AG04449 (cell line): ENCODE data around the gene RAB25.

Source experiments
- CTCF ChIA-PET: fragments of 350-600 bp; formaldehyde crosslinking; extraction: SDS; loops from one replicate; lab custom pipeline; 2021; ENCODE audit warnings: antibody characterized with exemption; lab: Yijun Ruan, JAX
- POLR2A ChIA-PET: fragments of 400-600, 350-600 bp; formaldehyde crosslinking; extraction: SDS; loops from one replicate; lab custom pipeline; 2020; ENCODE audit warnings: antibody characterized with exemption, inconsistent platforms; lab: Yijun Ruan, JAX
- DNase-seq: peaks from one replicate; pipeline ENCODE4 v3.0.0-alpha.2; 2010; ENCODE audit warnings: low read depth, low spot score
- H3K4me3 ChIP-seq: 2 replicates; pipeline ENCODE4 v1.5.1; 2011; ENCODE audit warnings: low read depth, mild to moderate bottlenecking, control low read depth, low read length
- TF ChIP-seq, protein P1 (sequence below): IDR thresholded peaks from one replicate; pipeline ENCODE4 v1.5.1; 2011; ENCODE audit warnings: mild to moderate bottlenecking, moderate library complexity, low read length, control low read depth, inconsistent platforms; ENCODE audit not compliant: insufficient read depth; ENCODE audit errors: missing control alignments

Gene RAB25

GRCh38 chr1:156042828-156043227 is 18.1 kb upstream of the RAB25 start:
- POLR2A ChIA-PET, result no interaction called here
- TF ChIP-seq, protein P1, sequence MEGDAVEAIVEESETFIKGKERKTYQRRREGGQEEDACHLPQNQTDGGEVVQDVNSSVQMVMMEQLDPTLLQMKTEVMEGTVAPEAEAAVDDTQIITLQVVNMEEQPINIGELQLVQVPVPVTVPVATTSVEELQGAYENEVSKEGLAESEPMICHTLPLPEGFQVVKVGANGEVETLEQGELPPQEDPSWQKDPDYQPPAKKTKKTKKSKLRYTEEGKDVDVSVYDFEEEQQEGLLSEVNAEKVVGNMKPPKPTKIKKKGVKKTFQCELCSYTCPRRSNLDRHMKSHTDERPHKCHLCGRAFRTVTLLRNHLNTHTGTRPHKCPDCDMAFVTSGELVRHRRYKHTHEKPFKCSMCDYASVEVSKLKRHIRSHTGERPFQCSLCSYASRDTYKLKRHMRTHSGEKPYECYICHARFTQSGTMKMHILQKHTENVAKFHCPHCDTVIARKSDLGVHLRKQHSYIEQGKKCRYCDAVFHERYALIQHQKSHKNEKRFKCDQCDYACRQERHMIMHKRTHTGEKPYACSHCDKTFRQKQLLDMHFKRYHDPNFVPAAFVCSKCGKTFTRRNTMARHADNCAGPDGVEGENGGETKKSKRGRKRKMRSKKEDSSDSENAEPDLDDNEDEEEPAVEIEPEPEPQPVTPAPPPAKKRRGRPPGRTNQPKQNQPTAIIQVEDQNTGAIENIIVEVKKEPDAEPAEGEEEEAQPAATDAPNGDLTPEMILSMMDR, result no peak
- H3K4me3 ChIP-seq, result no peak overlapping the region
- no peak for DNase-seq
- CTCF ChIA-PET, result interaction anchor here (0.9 kb wide), 1 partner anchor 17 kb away, joined by 3 read pairs; no protein-coding TSS in a partner anchor

DNA sequence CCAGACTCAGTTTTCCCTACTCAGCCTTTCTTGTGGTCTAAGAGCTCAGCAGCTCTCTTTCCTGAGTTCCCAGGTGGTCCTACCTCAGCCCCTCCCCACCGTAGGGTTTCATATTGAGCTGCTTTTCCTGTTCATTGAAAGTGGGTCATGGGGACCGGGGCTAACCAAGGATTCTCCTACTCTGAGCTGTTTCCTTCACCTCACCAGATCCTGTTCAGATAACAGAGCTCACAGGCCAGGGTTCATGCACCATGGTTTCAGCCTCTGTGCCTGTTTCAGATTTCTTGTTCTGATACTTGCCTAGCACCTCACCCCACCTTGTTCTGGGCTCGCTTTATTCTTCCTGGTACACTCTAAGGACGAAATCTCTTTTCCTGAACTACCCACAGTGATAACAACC is 15.9 kb upstream of the RAB25 start:
- ChIA-PET CTCF (interaction anchor here (0.9 kb wide), 1 partner anchor 11 kb away, joined by 3 read pairs; no protein-coding TSS in a partner anchor), POLR2A (interaction anchor here (0.8 kb wide), 1 partner anchor 16 kb away, joined by 3 read pairs; no protein-coding TSS in a partner anchor)
- no peak overlapping the region for H3K4me3 ChIP-seq
- TF ChIP-seq, protein P1, result no peak
- DNase-seq, result no peak

GRCh38 chr1:156048663-156049258 is 12.2 kb upstream of the RAB25 start:
- ChIA-PET POLR2A (no interaction called here), CTCF (interaction anchor here (1.2 to 1.8 kb wide), 2 partner anchors 17 to 28 kb away, joined by 4 read pairs; partner anchors contain the start of gene SSR2)
- DNase-seq, result no peak
- TF ChIP-seq, protein P1, result no peak
- H3K4me3 ChIP-seq, result no peak overlapping the region

GRCh38 chr1:156050376-156050775 is 10.6 kb upstream of the RAB25 start:
- TF ChIP-seq, protein P1, result no peak
- DNase-seq, result no peak
- ChIA-PET POLR2A (interaction anchor here (0.6 kb wide), 1 partner anchor 183 kb away, joined by 4 read pairs; no protein-coding TSS in a partner anchor), CTCF (interaction anchor here (0.6 to 1.0 kb wide), 2 partner anchors 16 to 23 kb away, joined by 3 read pairs; no protein-coding TSS in a partner anchor)
- no peak overlapping the region for H3K4me3 ChIP-seq

- CTCF ChIA-PET, result interaction anchor here (0.9 to 1.6 kb wide), 4 partner anchors 15 to 119 kb away, joined by 3 to 9 read pairs (median 4); no protein-coding TSS in a partner anchor
- DNase-seq, result no peak
- POLR2A ChIA-PET, result no interaction called here
- H3K4me3 ChIP-seq, result no peak overlapping the region
- TF ChIP-seq, protein P1, result no peak
These were observed 9.8 kb upstream of the RAB25 start for GRCh38 chr1:156051011-156051725.
